HepG2 (cell line): ENCODE results near the gene EFS. TPM values are rescaled to one million over a fixed set of nuclear protein-coding genes. Genes with fewer than 3 reads are reported as not detected.

Experiments
- ATF7 ChIP-seq, 2 experiments: fragments of 450-650 bp in 1 of 2; sonication (generic) in 1 of 2; formaldehyde crosslinking in 1 of 2; IDR thresholded peaks; 2 replicates each; pipeline versions ENCODE4 v1.4.0 to v1.6.1; 2016 to 2020; ENCODE audit warnings: antibody characterized with exemption in 1 of 2, mild to moderate bottlenecking in 1 of 2, missing genetic modification reagents in 1 of 2
- FOXJ3 ChIP-seq: sonication (generic); formaldehyde crosslinking; IDR thresholded peaks from 2 replicates; pipeline ENCODE4 v1.4.0; 2020; ENCODE audit warnings: missing genetic modification reagents, mild to moderate bottlenecking, borderline replicate concordance
- GATAD1 ChIP-seq: IDR thresholded peaks from 2 replicates; pipeline ENCODE4 v1.6.1; 2016; ENCODE audit warnings: missing genetic modification reagents, missing compliant biosample characterization
- HMG20A ChIP-seq: IDR thresholded peaks from 2 replicates; pipeline ENCODE4 v1.6.1; 2016; ENCODE audit warnings: borderline replicate concordance
- HNRNPH1 ChIP-seq: fragments of 200-400 bp; formaldehyde crosslinking; optimal IDR thresholded peaks from 2 replicates; pipeline ENCODE3; 2017; ENCODE audit warnings: mild to moderate bottlenecking, low read depth, low read length
- KDM5B ChIP-seq: sonication (generic); formaldehyde crosslinking; IDR thresholded peaks from 2 replicates; pipeline ENCODE4 v1.4.0; 2020; ENCODE audit warnings: missing genetic modification reagents, mild to moderate bottlenecking, borderline replicate concordance
- KDM6A ChIP-seq: IDR thresholded peaks from 2 replicates; pipeline ENCODE4 v1.6.1; 2016; ENCODE audit warnings: low read depth
- MATR3 ChIP-seq: sonication (generic); formaldehyde crosslinking; IDR thresholded peaks from 2 replicates; pipeline ENCODE4 v1.4.0; 2020; ENCODE audit warnings: missing genetic modification reagents
- NFATC3 ChIP-seq: sonication (generic); formaldehyde crosslinking; IDR thresholded peaks from 2 replicates; pipeline ENCODE4 v1.5.1; 2020; ENCODE audit warnings: mild to moderate bottlenecking, missing genetic modification reagents
- NRL ChIP-seq: sonication (generic); formaldehyde crosslinking; IDR thresholded peaks from 2 replicates; pipeline ENCODE4 v1.5.0; 2020; ENCODE audit warnings: missing genetic modification reagents, mild to moderate bottlenecking, moderate library complexity, borderline replicate concordance
- PRDM4 ChIP-seq: sonication (generic); formaldehyde crosslinking; IDR thresholded peaks from 2 replicates; pipeline ENCODE4 v1.9.0; 2021; ENCODE audit warnings: missing genetic modification reagents, borderline replicate concordance
- ZNF124 ChIP-seq: sonication (generic); formaldehyde crosslinking; IDR thresholded peaks from 2 replicates; pipeline ENCODE4 v1.4.0; 2020; ENCODE audit warnings: missing genetic modification reagents
- ZNF674 ChIP-seq: sonication (generic); formaldehyde crosslinking; IDR thresholded peaks from 2 replicates; pipeline ENCODE4 v1.5.0; 2020; ENCODE audit warnings: low read depth, mild to moderate bottlenecking, missing genetic modification reagents
- ZNF713 ChIP-seq: sonication (generic); formaldehyde crosslinking; IDR thresholded peaks from 2 replicates; pipeline ENCODE4 v1.4.0; 2020; ENCODE audit warnings: mild to moderate bottlenecking, missing genetic modification reagents
- ZSCAN9 ChIP-seq: IDR thresholded peaks from 2 replicates; pipeline ENCODE4 v1.6.1; 2016; ENCODE audit warnings: borderline replicate concordance
- polyA plus RNA-seq, 8 experiments: library from polyadenylated mRNA; depleted of rRNA in 3 of 8; stranded (reverse) in 7 of 8; unstranded in 1 of 8; fragments of >200 nt; fragmentation: Illumina TruSeq in 4 of 8; extraction: Trizol in 4 of 8; gene quantifications; 2 replicates each; pipeline versions ENCODE4 v1.2.1 to v1.2.3, GENCODE V29; 2011 to 2016; ENCODE audit warnings: low read depth in 4 of 8, missing spikeins in 1 of 8, mixed read lengths in 1 of 8; ENCODE audit not compliant: insufficient read depth in 1 of 8
- total RNA-seq, 5 experiments: library from RNA; depleted of rRNA; stranded (reverse); fragments of >200 nt; fragmentation: Illumina TruSeq; extraction: Trizol; gene quantifications; 2 replicates each; pipeline ENCODE4 v1.2.3, GENCODE V29; 2016; ENCODE audit warnings: low read depth in 1 of 5
- TF ChIP-seq, protein P1 (sequence below): sonication (generic); formaldehyde crosslinking; IDR thresholded peaks from 2 replicates; pipeline ENCODE4 v1.4.0; 2020; ENCODE audit warnings: missing genetic modification reagents, borderline replicate concordance
- TF ChIP-seq, protein P2 (sequence below): sonication (generic); formaldehyde crosslinking; IDR thresholded peaks from 2 replicates; pipeline ENCODE4 v1.5.1; 2020; ENCODE audit warnings: mild to moderate bottlenecking, missing genetic modification reagents, moderate library complexity

EFS gene
- total and polyA plus RNA-seq, 2 of the 13 experiments (the other 11 are each of a cell fraction or from before 2014, with no cell fraction given), result not detected

- peak; percentile 90 for TF ChIP-seq NRL (CRISPR knock-in tag)
- TF ChIP-seq ZNF713, result 0 out of 2 replicates have a peak, but pooled peaks have one; percentile 65
- TF ChIP-seq KDM5B, result peak; percentile 86
- no peak; the same call in 1 of the 2 replicates for TF ChIP-seq PRDM4 (CRISPR knock-in tag)
- TF ChIP-seq GATAD1 (CRISPR knock-in tag), result peak; percentile 96
- TF ChIP-seq KDM6A (CRISPR knock-in tag), result peak; percentile 69
- TF ChIP-seq, protein P1, sequence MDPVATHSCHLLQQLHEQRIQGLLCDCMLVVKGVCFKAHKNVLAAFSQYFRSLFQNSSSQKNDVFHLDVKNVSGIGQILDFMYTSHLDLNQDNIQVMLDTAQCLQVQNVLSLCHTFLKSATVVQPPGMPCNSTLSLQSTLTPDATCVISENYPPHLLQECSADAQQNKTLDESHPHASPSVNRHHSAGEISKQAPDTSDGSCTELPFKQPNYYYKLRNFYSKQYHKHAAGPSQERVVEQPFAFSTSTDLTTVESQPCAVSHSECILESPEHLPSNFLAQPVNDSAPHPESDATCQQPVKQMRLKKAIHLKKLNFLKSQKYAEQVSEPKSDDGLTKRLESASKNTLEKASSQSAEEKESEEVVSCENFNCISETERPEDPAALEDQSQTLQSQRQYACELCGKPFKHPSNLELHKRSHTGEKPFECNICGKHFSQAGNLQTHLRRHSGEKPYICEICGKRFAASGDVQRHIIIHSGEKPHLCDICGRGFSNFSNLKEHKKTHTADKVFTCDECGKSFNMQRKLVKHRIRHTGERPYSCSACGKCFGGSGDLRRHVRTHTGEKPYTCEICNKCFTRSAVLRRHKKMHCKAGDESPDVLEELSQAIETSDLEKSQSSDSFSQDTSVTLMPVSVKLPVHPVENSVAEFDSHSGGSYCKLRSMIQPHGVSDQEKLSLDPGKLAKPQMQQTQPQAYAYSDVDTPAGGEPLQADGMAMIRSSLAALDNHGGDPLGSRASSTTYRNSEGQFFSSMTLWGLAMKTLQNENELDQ, result peak; percentile 94
- TF ChIP-seq ZNF674 (CRISPR knock-in tag), result 0 out of 2 replicates have a peak, but pooled peaks have one; percentile 33
- TF ChIP-seq NFATC3 (CRISPR knock-in tag), result peak; percentile 88; the same call in 1 of the 2 replicates
- 0 out of 2 replicates have a peak, but pooled peaks have one; percentile 43 for TF ChIP-seq HMG20A (CRISPR knock-in tag)
- TF ChIP-seq, protein P2, sequence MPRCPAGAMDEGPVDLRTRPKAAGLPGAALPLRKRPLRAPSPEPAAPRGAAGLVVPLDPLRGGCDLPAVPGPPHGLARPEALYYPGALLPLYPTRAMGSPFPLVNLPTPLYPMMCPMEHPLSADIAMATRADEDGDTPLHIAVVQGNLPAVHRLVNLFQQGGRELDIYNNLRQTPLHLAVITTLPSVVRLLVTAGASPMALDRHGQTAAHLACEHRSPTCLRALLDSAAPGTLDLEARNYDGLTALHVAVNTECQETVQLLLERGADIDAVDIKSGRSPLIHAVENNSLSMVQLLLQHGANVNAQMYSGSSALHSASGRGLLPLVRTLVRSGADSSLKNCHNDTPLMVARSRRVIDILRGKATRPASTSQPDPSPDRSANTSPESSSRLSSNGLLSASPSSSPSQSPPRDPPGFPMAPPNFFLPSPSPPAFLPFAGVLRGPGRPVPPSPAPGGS (CRISPR knock-in tag), result peak; percentile 94
- peak; percentile 91; the same call in 1 of the 2 replicates for TF ChIP-seq ZNF124 (CRISPR knock-in tag)
- peak; percentile 78 for TF ChIP-seq HNRNPH1
- TF ChIP-seq ZSCAN9 (CRISPR knock-in tag), result peak; percentile 95
- TF ChIP-seq FOXJ3 (CRISPR knock-in tag), result peak; percentile 91
- TF ChIP-seq ATF7 (IDR thresholded peaks at IDR 0.05), result peak; percentile 43; the same call in 1 of the 2 replicates
- peak; percentile 89; the same call in 1 of the 2 replicates for TF ChIP-seq ATF7 (CRISPR knock-in tag; IDR thresholded peaks at IDR 0.05)
- TF ChIP-seq MATR3 (CRISPR knock-in tag), result no peak; the same call in 1 of the 2 replicates
Measured at GRCh38 chr14:23320584-23321571, 44.1 kb downstream of the EFS start, which contains the start of gene PABPN1 (continued).
